DMS 273 (cell line): ENCODE data around the gene IL31RA.

Source experiments
- DNase-seq: peaks from one replicate; lab custom pipeline; 2025; ENCODE audit not compliant: unreplicated experiment; lab: John Stamatoyannopoulos, UW

Gene IL31RA

GRCh38 chr5:55900068-55900467 lies 48.9 kb downstream of the IL31RA start:
- no peak for DNase-seq

GRCh38 chr5:55900776-55901175 lies 49.6 kb downstream of the IL31RA start:
- DNase-seq = no peak

GRCh38 chr5:55902696-55903095 lies 51.5 kb downstream of the IL31RA start:
- no peak for DNase-seq

DNA sequence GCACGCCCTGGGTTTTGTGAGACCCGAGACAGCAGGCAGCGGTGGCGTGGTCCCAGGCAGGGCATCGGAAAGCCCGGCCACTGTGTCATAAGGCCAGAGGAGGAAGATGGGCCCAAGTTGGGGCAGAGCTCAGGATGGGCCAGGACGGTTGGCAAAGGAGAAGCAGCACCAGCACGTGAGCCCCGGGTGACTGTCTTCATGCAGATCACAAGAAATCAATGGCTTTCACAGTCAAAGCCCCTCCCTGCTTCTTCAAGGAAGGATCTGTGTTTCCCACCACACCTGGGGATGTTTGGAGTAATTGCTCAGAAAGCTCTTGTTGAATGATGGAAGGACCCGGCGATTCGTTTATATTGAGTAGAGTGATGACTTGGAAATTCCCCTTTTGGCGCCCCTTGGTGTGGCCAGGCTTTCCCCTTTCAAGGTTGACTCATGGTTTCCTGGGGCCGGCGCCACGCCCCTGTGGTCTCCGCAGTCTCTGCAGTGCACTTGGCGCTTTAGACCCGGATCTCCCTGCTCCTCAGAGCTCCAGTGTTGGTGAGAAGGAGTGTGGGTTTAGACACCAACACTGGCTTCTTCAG lies 52.1 kb downstream of the IL31RA start:
- DNase-seq = no peak

- no peak for DNase-seq
Observed at GRCh38 chr5:55904152-55904551, 53.0 kb downstream of the IL31RA start.

DNA sequence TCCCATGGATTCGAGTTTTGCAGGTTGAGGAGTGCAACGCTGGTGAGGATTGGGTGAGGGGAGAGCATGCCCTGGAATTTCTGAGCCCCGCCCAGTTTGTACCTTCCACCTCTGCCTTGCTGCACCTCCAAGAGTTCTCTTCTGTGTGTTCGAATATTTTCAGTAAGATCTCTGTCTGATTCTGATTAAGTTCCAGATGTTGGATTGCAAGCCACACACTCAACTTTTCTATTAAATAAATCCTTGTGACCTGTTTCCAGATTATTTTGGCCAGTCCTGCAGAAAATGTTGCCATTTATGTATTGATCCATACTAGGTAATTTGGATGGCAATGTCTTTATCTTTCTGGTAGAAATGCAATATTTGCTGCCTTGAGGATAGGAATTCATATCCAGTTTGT lies 54.1 kb downstream of the IL31RA start:
- DNase-seq = no peak

GRCh38 chr5:55907927-55908326 lies 56.8 kb downstream of the IL31RA start:
- DNase-seq = no peak

- no peak for DNase-seq
Observed at GRCh38 chr5:55908804-55909203, 57.6 kb downstream of the IL31RA start.

- DNase-seq = no peak
Observed at GRCh38 chr5:55911784-55912653, 60.9 kb downstream of the IL31RA start.

GRCh38 chr5:55913466-55914413 lies 62.6 kb downstream of the IL31RA start:
- no peak for DNase-seq

- DNase-seq = no peak
Observed at GRCh38 chr5:55914971-55915370, 63.8 kb downstream of the IL31RA start.

DNA sequence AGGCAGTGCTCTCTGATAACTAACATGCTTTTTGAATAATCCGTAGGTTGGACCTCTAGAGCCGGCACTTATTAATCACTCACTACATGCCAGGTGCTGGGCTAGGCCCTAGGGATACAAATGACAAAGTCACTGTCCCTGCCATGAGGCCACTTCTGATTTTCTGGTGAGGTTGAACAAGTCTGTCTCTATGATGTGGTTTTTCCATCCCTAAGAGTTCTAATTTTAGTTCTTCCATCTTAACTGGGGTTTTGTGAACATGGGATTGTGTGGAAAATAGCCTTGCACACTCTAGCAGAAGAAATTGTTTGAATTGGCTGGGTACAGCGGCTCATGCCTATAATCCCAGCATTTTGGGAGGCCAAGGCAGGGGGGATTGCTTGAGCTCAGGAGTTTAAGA lies 64.6 kb downstream of the IL31RA start:
- DNase-seq = no peak

GRCh38 chr5:55916986-55917385 lies 65.8 kb downstream of the IL31RA start:
- DNase-seq = no peak

DNA sequence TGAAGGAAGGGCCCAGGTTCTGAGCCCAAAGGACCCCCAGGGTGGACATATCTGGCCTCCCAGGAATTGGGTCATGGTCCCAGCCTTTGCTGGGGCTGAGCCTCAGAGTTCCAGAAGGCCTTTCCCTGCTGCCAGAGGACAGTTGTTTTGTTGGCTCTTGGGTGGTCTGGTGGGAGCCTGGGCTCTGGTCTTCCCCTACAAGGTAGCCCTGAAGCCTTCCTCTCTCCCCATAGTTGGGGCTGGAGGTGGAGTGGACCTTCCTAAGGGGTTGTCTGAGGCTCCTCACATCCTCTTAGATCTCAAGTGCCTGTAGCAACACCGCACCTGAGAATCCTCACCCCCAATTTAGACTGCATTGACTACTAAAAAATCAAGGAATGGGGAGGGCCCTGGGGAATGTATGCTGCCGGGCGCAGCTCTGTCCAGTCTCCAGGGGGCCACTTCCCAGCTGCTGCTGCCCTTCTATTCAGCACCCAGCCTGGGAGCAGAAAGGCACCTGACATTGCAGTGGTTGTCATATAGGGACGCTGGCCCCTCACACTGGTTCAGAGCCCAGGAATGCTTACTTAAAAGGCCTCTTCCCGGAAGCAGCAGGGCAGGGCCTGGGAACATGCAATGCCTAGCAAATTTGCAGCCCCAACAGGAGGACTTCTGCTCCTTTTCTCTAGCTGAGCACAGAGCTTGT lies 66.4 kb downstream of the IL31RA start:
- DNase-seq = no peak

DNA sequence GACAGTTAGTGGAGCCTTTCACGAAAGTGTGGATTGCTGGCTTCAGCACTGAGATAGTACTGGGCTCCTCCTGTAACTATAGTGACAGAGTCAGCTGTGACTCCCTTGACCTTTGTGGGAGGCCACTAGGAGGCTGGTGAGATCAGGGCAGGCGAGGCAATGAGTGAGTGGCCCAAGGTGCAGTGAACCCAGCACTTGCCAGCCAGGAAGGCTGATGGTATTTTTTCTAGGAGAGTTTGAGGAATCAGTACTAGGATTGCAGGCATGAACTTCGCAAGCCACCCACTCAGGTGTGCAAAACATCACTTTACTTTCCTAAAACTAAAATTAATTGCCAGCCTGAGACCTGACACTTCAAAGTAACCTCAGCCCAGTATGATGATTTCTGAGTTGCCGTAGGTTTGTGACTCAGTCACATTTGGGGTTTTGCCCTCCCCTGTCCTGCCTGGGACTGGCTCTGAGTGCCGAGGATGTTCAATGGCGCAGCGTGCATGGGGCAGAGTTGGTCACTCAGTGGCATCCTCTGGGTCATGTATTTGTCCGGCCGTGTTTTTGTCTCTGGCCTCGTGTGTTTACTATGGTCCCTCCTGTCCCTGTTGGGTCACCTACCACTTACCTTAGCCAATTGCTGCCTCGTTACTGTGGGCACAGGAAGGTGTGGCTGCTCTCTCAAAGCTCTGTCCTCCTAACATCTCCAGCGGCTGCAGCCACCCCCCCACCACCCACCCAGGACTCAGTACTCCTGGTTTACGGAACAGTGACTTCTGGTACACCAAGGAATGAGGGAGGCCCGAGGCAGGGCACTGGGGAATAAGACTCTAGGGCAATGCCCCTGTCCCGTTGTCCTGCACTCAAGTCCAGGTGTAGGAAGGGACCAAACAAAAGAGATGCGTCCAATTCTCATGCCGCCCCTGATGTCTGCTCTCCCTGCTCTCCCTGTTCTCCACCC lies 67.2 kb downstream of the IL31RA start:
- no peak for DNase-seq

DNA sequence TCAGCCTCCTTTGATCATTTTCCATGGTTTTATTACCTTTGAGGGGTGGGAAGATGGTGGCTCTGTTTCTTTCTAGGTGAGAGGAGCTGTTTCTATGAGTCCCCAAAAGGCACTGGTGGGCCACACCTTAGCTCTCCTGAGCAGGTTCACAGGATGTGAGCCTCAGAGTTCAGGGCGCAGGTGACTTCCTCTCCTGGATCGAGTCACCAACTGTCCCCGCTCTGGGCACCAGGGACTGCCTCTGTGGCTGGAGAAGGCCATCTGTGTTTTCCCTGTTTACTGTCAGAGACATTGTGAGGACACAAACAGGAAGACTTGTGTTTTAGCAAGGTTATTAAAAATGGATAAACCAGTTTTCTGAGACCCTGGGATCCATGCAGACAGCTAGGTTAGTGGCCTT lies 68.5 kb downstream of the IL31RA start:
- no peak for DNase-seq

DNA sequence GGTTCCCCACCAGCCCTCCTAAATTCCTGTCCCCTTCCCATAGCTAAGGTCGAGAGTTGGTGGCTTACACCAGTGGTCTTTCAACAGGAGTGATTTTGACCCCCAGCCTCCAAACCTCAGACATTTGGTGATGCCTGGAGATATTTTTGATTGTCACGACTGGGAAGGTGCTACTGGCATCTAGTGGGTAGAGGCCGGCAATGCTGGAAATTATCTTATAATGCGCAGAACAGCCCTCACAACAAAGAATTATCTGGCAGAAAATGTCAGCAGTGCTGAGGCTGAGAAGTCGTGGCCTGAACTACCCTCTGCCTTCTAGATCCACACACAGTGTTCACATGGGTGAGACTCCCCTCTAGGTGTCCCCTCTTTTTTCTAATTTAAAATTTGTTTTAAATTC lies 69.6 kb downstream of the IL31RA start:
- DNase-seq = peak; percentile 42

DNA sequence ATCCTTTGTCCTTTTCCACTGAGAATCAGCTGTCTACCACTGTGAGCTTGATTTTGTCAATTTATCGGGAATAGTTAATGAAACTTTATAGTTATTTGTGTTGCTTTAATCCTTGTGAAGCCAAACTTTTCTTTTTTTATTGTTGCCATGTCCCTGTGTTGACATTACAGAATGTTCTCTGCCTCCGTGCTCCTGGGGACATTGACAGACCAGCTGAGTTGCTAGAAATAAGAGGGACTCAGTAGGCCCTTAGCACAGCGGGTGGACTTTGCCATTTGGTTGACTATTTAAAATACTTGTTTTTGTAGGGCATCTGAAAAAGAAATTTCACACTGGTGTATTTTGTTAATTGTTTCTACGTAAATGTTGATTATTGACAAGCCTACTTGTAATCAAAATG lies 70.5 kb downstream of the IL31RA start:
- DNase-seq = no peak

GRCh38 chr5:55923177-55923771 lies 72.1 kb downstream of the IL31RA start:
- DNase-seq = no peak
